ENCODE results near the gene USP17L26. TPM values are rescaled to one million over a fixed set of nuclear protein-coding genes. Genes with fewer than 3 reads are reported as not detected.
"Not testable (repeated sequence)": the region's sequence is repeated elsewhere in the genome, so short reads cannot be mapped to it uniquely, and the experiment has no call there.

USP17L26 gene
- total RNA-seq, 1 experiment from 2014 or later, result not detected

- H3K27ac ChIP-seq (ENCODE audit: low read depth, low read length); BruUV-seq (replicated peaks); H3K4me3 ChIP-seq (replicated peaks in 1 of 2; ENCODE audit: low read depth in 1 of 2, low read length in 2 of 2); H3K9me2 ChIP-seq (ENCODE audit: insufficient read depth); intact Hi-C loops (cut with micrococcal nuclease); POLR2A ChIA-PET; H3K9ac ChIP-seq (ENCODE audit: low read length); H4K20me1 ChIP-seq (ENCODE audit: insufficient read depth); DNase-seq (ENCODE audit: low read depth, low spot score); H3K4me2 ChIP-seq (ENCODE audit: low read length); H2AFZ ChIP-seq (ENCODE audit: low read depth, low read length, poor library complexity, severe bottlenecking); H3K9me3 ChIP-seq (ENCODE audit: control insufficient read depth in 1 of 2, insufficient read depth in 1 of 2, low read depth in 1 of 2, low read length in 2 of 2); H3K27me3 ChIP-seq (ENCODE audit: insufficient read depth, low read length); H3K36me3 ChIP-seq (ENCODE audit: control insufficient read depth in 1 of 2, insufficient read depth in 2 of 2, low read length in 2 of 2); H3K4me1 ChIP-seq (ENCODE audit: control insufficient read depth in 1 of 2, insufficient read depth in 2 of 2, low read length in 2 of 2); RAD21 ChIA-PET (ENCODE audit: low non-redundant PET in 1 of 2, low total read pairs in 2 of 2, uncharacterized antibody in 2 of 2, unreplicated experiment in 2 of 2); ATAC-seq; H3K79me2 ChIP-seq (ENCODE audit: insufficient read depth, low read length); CTCF ChIA-PET: not testable (repeated sequence)
Measured at GRCh38 chr4:9362829-9363228, 28.4 kb downstream of the USP17L26 start, which contains the start of gene USP17L30. Gene USP17L30, plus strand, starts transcription at chr4:9363129. Its CDS starts 0 bp downstream, at chr4:9363129.

DNA sequence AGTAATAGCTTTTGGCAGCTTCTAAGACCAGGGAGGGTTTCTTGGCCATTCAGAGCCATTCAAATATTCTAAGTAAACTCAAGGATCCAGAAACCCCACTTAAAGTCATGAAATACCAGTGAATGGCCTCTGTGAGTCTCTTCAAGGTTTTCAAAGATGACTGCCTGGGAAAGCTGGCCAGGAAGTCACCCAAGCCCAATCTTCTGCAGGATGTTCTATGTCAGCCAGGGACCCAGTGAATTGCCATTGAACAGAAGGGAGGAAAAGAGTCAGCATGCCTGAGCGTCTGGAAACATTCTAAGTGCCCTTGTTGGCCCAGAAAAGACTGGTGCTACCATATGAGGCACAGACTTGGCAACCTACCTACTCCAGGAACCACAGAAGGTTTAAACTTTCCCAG is 45.4 kb downstream of the USP17L26 start:
- H2AFZ ChIP-seq (ENCODE audit: low read depth, low read length, poor library complexity, severe bottlenecking); CTCF ChIA-PET; H3K27ac ChIP-seq (ENCODE audit: low read depth, low read length); H3K4me2 ChIP-seq (ENCODE audit: low read length); BruUV-seq (replicated peaks); H3K27me3 ChIP-seq (ENCODE audit: insufficient read depth, low read length); intact Hi-C loops (cut with micrococcal nuclease); H3K9me3 ChIP-seq (ENCODE audit: control insufficient read depth in 1 of 2, insufficient read depth in 1 of 2, low read depth in 1 of 2, low read length in 2 of 2); H3K4me3 ChIP-seq (replicated peaks in 1 of 2; ENCODE audit: low read depth in 1 of 2, low read length in 2 of 2); H3K9me2 ChIP-seq (ENCODE audit: insufficient read depth); H3K79me2 ChIP-seq (ENCODE audit: insufficient read depth, low read length); H3K36me3 ChIP-seq (ENCODE audit: control insufficient read depth in 1 of 2, insufficient read depth in 2 of 2, low read length in 2 of 2); DNase-seq (ENCODE audit: low read depth, low spot score); H3K9ac ChIP-seq (ENCODE audit: low read length); H4K20me1 ChIP-seq (ENCODE audit: insufficient read depth); POLR2A ChIA-PET; ATAC-seq; RAD21 ChIA-PET (ENCODE audit: low non-redundant PET in 1 of 2, low total read pairs in 2 of 2, uncharacterized antibody in 2 of 2, unreplicated experiment in 2 of 2); H3K4me1 ChIP-seq (ENCODE audit: control insufficient read depth in 1 of 2, insufficient read depth in 2 of 2, low read length in 2 of 2): not testable (repeated sequence)

GRCh38 chr4:9381012-9381534 is 46.6 kb downstream of the USP17L26 start:
- H3K79me2 ChIP-seq (ENCODE audit: insufficient read depth, low read length); DNase-seq (ENCODE audit: low read depth, low spot score); BruUV-seq (replicated peaks); H3K9me2 ChIP-seq (ENCODE audit: insufficient read depth); H3K36me3 ChIP-seq (ENCODE audit: control insufficient read depth in 1 of 2, insufficient read depth in 2 of 2, low read length in 2 of 2); RAD21 ChIA-PET (ENCODE audit: low non-redundant PET in 1 of 2, low total read pairs in 2 of 2, uncharacterized antibody in 2 of 2, unreplicated experiment in 2 of 2); H3K27ac ChIP-seq (ENCODE audit: low read depth, low read length); H3K27me3 ChIP-seq (ENCODE audit: insufficient read depth, low read length); H3K4me1 ChIP-seq (ENCODE audit: control insufficient read depth in 1 of 2, insufficient read depth in 2 of 2, low read length in 2 of 2); POLR2A ChIA-PET; H3K9me3 ChIP-seq (ENCODE audit: control insufficient read depth in 1 of 2, insufficient read depth in 1 of 2, low read depth in 1 of 2, low read length in 2 of 2); CTCF ChIA-PET; H4K20me1 ChIP-seq (ENCODE audit: insufficient read depth); H3K9ac ChIP-seq (ENCODE audit: low read length); intact Hi-C loops (cut with micrococcal nuclease): not testable (repeated sequence)
- TF ChIP-seq CTCF (IDR thresholded peaks at IDR 0.05 in 2 of 3, conservative IDR thresholded peaks at IDR 0.05 in 1 of 3; ENCODE audit: borderline replicate concordance in 1 of 3, insufficient read depth in 1 of 3, low read depth in 2 of 3, low read length in 2 of 3) (peak in 2 of 3 experiments; percentile 35 to 43; a peak in 3 of 6 replicates), RAD21 (IDR thresholded peaks at IDR 0.05; ENCODE audit: low read depth) (peak; percentile 48; the same call in 1 of the 2 replicates)
- Histone ChIP-seq H2AFZ (ENCODE audit: low read depth, low read length, poor library complexity, severe bottlenecking) (peak overlapping the region; percentile 26), H3K4me3 (replicated peaks in 1 of 2; ENCODE audit: low read depth in 1 of 2, low read length in 2 of 2) (peak overlapping the region; percentile 35 to 45), H3K4me2 (ENCODE audit: low read length) (peak overlapping the region; percentile 61)
- ATAC-seq, result peak; percentile 77
